ENCODE measurements around the gene AP5Z1.

GRCh38 chr7:4774658-4775249 is 669 bp upstream of the AP5Z1 start:
- TF ChIP-seq CTCF (IDR thresholded peaks at IDR 0.05): no peak
- TF ChIP-seq POLR2AphosphoS5 (IDR thresholded peaks at IDR 0.05): no peak
- no peak for TF ChIP-seq EP300 (IDR thresholded peaks at IDR 0.05)
- no peak for TF ChIP-seq POLR2A (IDR thresholded peaks at IDR 0.05)

Measured in suprapubic skin (tissue), 4 donors.